HG03108 (cell line): Measurements from ENCODE around the gene RNF43.

ENCODE experiments used
- ATAC-seq: cut with Tn5 transposase; IDR thresholded peaks from one replicate; pipeline ENCODE4 v1.9.1; 2021; ENCODE audit warnings: moderate library complexity; ENCODE audit not compliant: unreplicated experiment

RNF43 gene

GRCh38 chr17:58382872-58383242, 34.5 kb downstream of the RNF43 start:
- no peak for ATAC-seq

- peak; percentile 69 for ATAC-seq
These were observed 35.0 kb downstream of the RNF43 start for GRCh38 chr17:58382108-58382871.

- ATAC-seq: no peak
These were observed 36.0 kb downstream of the RNF43 start for GRCh38 chr17:58381124-58382035.

- ATAC-seq: no peak
These were observed 36.9 kb downstream of the RNF43 start for GRCh38 chr17:58380207-58381123.

- no peak for ATAC-seq
These were observed 37.9 kb downstream of the RNF43 start for GRCh38 chr17:58379511-58379824.

GRCh38 chr17:58378733-58379510, 38.4 kb downstream of the RNF43 start:
- no peak for ATAC-seq

GRCh38 chr17:58377661-58378060, 39.7 kb downstream of the RNF43 start:
- no peak for ATAC-seq

- no peak for ATAC-seq
These were observed 40.2 kb downstream of the RNF43 start for GRCh38 chr17:58377093-58377601.

GRCh38 chr17:58376472-58377000, 40.8 kb downstream of the RNF43 start:
- no peak for ATAC-seq

GRCh38 chr17:58375811-58376210, 41.5 kb downstream of the RNF43 start:
- ATAC-seq: no peak

GRCh38 chr17:58375256-58375655, 42.1 kb downstream of the RNF43 start:
- no peak for ATAC-seq

GRCh38 chr17:58373923-58374322, 43.4 kb downstream of the RNF43 start:
- no peak for ATAC-seq

GRCh38 chr17:58373003-58373402, 44.3 kb downstream of the RNF43 start:
- no peak for ATAC-seq

GRCh38 chr17:58371300-58371950, 45.9 kb downstream of the RNF43 start:
- no peak for ATAC-seq

- no peak for ATAC-seq
These were observed 46.6 kb downstream of the RNF43 start for GRCh38 chr17:58370716-58371115.

GRCh38 chr17:58370309-58370708, 47.0 kb downstream of the RNF43 start:
- ATAC-seq: no peak

GRCh38 chr17:58369214-58370031, 47.9 kb downstream of the RNF43 start:
- ATAC-seq: no peak

- no peak for ATAC-seq
These were observed 48.5 kb downstream of the RNF43 start for GRCh38 chr17:58368860-58369213.
